ENCODE data around the gene SLC27A4. TPM values are rescaled to one million over a fixed set of nuclear protein-coding genes. Genes with fewer than 3 reads are reported as not detected.

SLC27A4 gene
- total and polyA plus RNA-seq, 5 experiments from 2014 or later, result 5.0 to 13.5 (median 7.0) TPM

DNA sequence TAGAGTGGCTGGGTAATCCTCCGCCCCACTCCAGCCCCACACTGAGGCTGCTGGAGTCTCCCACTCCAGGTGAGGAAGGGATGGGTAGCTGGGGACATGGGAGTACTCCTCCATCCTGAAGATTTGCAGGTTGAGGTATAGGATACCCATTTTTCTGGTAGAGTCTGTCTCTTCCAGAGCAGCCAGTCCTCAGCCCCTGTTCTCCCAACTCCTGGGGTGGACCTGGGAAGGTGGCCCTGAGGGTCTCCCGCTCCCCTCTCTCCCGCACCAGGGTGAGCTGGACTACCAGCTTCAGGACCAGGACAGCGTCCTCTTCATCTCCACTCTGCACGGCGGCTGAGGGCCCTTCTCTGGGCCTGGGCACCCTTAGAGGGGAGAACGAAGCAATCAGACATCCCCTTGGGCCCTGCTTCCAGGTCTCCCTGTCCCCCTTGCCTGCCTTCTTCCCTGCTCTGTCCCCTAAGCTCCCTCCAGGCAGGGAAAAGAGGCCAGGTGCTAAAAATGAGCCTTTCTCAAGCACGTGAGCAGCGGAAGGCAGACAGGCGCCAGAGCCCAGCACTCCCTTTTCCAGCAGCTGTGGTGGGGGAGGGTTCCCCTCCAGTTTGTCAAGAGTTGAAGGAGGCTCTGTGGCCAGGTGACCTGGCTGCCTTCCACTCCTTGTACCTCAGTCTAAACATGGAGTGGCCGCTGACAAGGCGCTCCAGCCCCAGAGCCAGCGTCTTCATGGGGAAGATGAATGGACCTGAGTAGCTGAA, 49.2 kb downstream of the SLC27A4 start:
- peaks cover 0 to 65% (median 24%) of the 10 kb centered on the region in 3 donors for H3K36me3 Mint-ChIP-seq
- H3K27ac Mint-ChIP-seq, result no peak overlapping the region
- H3K27me3 Mint-ChIP-seq, result no peaks in the 10 kb centered on the region
- no peak for DNase-seq
- no peak overlapping the region for H3K4me3 Mint-ChIP-seq
- POLR2A ChIA-PET, result no interaction called here
- H3K4me1 Mint-ChIP-seq, result peaks cover 0 to 6% (median 0%) of the 10 kb centered on the region in 4 donors
- ATAC-seq, result no peak
- no peaks in the 10 kb centered on the region for H3K9me3 Mint-ChIP-seq

DNA sequence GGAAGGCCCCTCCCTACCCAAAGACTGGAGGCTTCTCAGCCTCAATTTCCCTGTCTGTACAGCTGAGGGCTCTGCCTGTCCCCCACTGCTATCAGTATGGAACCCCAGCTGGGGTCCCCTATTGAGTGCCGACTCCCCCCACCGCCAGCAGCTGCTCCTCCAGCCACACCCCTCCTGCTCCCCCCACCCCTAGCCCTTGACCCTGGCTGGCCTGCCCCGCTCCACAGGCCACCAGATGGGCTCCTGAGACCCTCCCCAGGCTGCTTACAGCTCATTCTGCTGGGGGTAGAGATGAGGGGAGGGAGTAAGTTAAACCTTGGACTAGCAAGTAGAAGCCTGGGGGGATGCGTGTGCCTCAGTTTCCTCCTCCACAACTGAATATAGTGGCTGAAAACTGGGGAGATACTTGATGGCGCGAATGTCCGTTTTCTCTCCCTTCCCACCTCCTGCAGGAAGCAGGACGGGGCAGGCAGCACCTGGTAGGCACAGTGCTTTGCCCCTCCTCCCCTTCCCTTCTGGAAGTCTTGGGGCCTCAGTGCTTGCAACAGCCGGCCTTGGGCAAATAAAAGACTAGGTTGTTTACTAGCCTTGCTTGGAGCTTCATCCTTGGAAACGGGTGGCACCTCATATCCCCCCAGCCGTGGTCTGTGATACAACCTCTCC, 50.0 kb downstream of the SLC27A4 start:
- H3K4me3 Mint-ChIP-seq, result no peak overlapping the region
- no peak overlapping the region for H3K27ac Mint-ChIP-seq
- ATAC-seq (no peak), DNase-seq (no peak)
- H3K27me3 Mint-ChIP-seq, result no peaks in the 10 kb centered on the region
- H3K9me3 Mint-ChIP-seq, result no peaks in the 10 kb centered on the region
- POLR2A ChIA-PET, result interaction anchor here (0.9 kb wide), 1 partner anchor 19 kb away, joined by 3 read pairs; the partner anchor contains the start of gene URM1
- peaks cover 0 to 3% (median 0%) of the 10 kb centered on the region in 4 donors for H3K4me1 Mint-ChIP-seq
- H3K36me3 Mint-ChIP-seq, result peaks cover 0 to 58% (median 19%) of the 10 kb centered on the region in 3 donors

DNA sequence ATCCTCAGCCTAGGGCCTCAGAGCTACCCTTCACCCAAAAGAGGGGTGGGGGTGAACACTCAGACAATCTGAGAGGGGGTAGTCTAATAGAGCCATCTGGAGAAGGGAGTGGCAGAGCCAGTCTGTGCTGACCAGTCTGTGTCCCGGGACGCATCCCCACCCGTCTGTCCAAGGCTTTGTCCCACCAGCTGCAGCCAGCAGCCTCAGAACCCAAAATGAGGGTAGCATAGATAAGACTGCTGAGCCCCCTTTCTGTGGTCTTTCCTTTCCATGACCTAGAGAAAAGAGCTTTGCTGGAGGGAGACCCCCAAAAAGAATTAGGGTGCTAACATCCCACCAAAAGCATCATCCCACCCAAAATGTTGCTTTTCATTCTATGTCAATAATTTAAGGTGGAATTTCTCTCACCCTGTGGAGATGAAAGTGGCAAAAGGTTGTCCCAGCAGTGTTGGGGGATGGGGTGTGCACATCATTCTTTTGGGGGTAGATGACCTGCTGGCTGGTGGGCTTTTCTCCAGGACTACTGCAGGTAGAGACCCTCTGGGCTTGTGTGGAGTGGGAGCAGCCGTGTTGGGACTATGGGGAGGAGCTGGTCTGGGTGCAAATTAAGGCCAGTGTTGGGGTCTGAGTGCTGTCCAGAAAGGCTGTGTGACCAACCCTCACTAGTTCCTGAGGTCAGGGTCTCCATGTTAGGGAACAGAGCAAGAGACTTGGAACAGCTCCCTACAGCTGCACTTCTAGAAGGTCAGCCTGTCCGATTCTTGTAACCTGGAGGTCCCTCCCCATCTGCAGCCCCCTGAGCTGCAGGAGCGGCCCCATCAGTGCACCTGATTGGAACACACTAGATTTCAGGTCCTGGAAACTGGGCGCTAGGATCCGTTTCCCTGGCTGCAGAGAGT, 50.7 kb downstream of the SLC27A4 start:
- no peak for ATAC-seq
- POLR2A ChIA-PET, result interaction anchor here (0.6 to 0.9 kb wide), 2 partner anchors 20 to 1661 kb away, joined by 3 to 4 read pairs; partner anchors contain the start of gene URM1
- no peak for DNase-seq
- Mint-ChIP-seq H3K4me3 (no peak overlapping the region), H3K4me1 (peaks cover 0 to 2% (median 0%) of the 10 kb centered on the region in 4 donors), H3K9me3 (no peaks in the 10 kb centered on the region), H3K36me3 (peaks cover 0 to 56% (median 18%) of the 10 kb centered on the region in 3 donors), H3K27ac (no peak overlapping the region), H3K27me3 (no peaks in the 10 kb centered on the region)

DNA sequence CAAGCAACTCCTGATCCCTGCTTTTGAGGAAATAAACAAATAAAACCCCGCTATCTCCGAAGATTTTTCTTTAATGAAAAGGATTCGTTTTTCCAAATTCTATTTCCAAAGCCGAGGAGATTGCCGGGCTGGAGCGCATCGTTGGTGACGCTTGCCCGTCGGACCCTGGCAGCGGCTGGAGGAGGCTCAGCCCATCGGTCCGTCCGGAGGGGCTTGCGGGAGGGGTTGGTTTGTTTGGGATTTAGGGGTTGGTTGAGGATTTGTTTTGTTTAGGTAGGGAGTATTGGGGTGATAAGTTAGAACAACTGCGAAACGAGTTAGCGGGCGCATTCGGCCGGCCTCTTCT, 51.6 kb downstream of the SLC27A4 start:
- Mint-ChIP-seq H3K36me3 (peaks cover 0 to 51% (median 18%) of the 10 kb centered on the region in 3 donors), H3K27ac (no peak overlapping the region), H3K27me3 (peaks cover 0 to 4% (median 0%) of the 10 kb centered on the region in 5 donors), H3K4me3 (no peak overlapping the region), H3K9me3 (no peaks in the 10 kb centered on the region), H3K4me1 (peaks cover 0 to 4% (median 2%) of the 10 kb centered on the region in 4 donors)
- no peak for ATAC-seq
- DNase-seq, result no peak
- POLR2A ChIA-PET, result no interaction called here

DNA sequence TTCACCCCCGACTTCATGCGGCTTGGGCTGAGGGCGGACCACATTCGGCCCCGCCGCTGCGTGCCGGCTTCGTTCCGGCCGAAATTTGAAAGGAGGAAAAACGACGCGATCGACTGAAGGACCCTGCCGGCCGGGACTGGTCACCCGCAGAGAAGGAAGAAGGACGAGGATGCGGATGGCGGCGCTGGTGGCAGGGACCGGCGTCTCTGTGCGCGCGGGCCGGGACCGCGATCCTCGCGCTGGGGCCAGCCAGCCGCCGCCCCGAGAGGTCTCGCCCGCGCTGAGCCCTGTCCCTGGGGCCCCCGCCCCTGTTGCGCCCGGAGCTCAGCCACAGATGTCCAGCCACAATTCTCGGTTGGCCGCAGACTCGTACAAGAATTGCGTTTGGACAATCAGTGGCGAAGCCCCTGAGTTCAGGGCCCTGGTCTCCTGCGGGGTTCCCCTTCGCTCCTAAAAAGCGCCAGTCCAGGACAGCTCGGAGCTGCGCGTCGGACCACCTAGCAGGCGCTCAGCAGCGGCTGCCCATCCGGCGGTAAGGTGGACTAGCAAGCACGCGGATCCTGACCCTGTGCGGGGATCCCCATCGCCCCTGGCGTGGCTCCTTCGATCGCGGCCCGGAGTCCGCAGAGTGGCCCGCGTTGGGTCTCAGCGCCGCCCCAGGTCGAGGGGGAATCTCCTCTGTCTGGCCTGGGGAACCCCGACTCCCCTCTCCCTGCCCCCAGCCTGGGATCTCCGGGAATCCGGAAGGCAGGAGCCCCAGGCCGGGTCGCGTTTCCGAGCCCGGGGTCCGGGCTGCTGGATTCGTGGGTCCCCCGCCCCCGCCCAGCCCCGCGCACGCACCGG, 52.2 kb downstream of the SLC27A4 start:
- no peak overlapping the region for H3K4me3 Mint-ChIP-seq
- peaks cover 0 to 6% (median 0%) of the 10 kb centered on the region in 5 donors for H3K27me3 Mint-ChIP-seq
- H3K9me3 Mint-ChIP-seq, result no peaks in the 10 kb centered on the region
- peaks cover 0 to 6% (median 5%) of the 10 kb centered on the region in 4 donors for H3K4me1 Mint-ChIP-seq
- H3K27ac Mint-ChIP-seq, result no peak overlapping the region
- DNase-seq, result no peak
- POLR2A ChIA-PET, result no interaction called here
- H3K36me3 Mint-ChIP-seq, result peaks cover 0 to 49% (median 16%) of the 10 kb centered on the region in 3 donors
- no peak for ATAC-seq

DNA sequence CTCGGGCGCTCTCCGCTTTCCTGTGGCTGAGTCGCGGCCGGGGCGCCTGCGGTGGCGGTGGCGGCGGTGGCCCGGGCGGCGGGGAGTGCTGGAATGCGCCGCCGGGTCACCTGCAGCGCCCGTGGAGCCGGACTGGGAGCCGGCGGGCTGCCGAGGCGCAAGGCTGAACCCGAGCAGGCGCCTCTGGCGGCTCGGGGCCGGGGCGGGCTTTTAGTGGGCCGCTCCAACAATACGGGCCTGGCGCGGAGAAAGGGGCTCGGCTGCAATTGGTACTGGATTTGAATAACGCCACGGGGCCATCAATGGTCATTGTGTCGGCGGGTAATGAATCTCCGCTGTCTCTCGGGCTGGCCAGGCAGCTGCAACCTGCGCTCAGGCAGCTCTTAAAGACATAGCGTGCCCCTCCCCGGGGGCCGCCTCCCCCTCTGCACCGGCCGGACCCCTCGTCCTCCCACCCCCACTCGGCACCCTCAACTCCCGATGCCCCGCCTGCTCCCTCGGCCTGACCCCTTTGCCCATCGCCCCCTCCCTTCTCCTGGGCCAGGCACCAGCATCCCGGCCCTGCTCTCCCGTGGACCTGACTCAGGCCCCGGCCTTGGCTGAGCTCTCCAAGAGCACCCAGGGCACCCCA, 52.9 kb downstream of the SLC27A4 start:
- Mint-ChIP-seq H3K27me3 (peaks cover 0 to 6% (median 0%) of the 10 kb centered on the region in 5 donors), H3K36me3 (peaks cover 0 to 41% (median 14%) of the 10 kb centered on the region in 3 donors), H3K9me3 (no peaks in the 10 kb centered on the region), H3K27ac (peak overlapping the region in 1 of 10 donors; percentile 34), H3K4me1 (peaks cover 0 to 6% (median 5%) of the 10 kb centered on the region in 4 donors), H3K4me3 (no peak overlapping the region)
- no peak for DNase-seq
- no peak for ATAC-seq
- POLR2A ChIA-PET, result no interaction called here

DNA sequence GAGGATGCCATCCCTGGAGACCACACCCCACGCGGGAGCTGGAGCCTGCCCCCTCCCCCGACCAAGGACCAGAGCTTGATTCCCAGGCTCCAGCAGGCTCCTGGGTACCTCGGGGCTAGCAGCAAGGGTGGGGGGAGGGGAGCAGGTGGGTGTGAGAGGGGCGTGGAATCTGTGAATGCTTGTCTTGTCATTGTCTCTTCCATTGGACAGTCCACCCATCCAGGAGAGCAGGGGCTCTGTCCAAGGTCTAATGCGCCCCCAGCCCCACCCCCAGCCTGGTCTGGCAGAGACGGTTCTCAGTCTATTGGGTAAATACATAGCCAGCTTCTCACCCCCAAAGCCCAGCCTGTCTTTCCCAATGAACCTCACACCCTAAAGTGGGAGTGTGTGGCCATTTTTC, 53.6 kb downstream of the SLC27A4 start:
- ATAC-seq (no peak), DNase-seq (no peak)
- POLR2A ChIA-PET, result interaction anchor here (0.6 kb wide), 1 partner anchor 13 kb away, joined by 4 read pairs; no protein-coding TSS in a partner anchor
- Mint-ChIP-seq H3K4me3 (no peak overlapping the region), H3K4me1 (peaks cover 0 to 6% (median 5%) of the 10 kb centered on the region in 4 donors), H3K27me3 (peaks cover 0 to 6% (median 0%) of the 10 kb centered on the region in 5 donors), H3K9me3 (no peaks in the 10 kb centered on the region), H3K27ac (peak overlapping the region in 1 of 10 donors; percentile 23), H3K36me3 (peaks cover 0 to 38% (median 14%) of the 10 kb centered on the region in 3 donors)

DNA sequence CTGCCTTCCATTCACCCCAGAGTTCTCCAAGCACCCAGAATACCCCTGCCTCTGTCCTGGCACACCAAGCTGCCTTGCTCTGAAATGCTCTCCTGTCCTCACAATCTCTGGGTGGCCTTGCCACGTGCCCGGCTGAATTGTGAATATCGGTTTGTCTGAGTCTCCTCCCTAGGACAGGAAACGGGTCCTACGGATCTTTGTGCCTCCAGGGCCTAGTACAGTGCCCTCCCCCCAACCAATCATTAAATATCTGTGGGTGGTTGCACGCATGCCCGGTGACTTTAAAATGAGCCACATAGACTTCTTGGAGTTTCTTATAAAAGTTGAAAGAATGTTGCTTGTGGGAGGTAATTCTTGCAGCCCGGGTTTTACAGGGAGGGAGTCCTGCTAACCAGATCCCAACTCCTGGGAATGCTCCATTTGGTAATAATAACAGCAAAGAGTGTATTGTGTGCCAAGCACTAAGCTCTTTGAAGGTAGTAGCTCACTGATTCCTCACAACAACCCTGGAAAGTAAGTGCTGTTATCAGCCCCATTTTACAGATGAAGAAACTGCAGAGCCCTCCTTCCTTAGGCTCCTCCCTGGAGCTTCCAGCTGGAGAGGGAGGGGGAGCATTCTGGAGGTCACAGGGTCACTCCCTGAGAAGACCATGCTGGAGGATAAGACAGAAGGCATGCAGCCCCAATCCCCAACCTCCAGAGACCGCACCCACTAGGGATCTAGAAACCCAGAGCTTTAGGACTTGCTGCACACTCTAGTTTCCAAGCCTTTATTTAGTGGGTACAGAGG, 54.2 kb downstream of the SLC27A4 start:
- H3K27ac Mint-ChIP-seq, result peak overlapping the region in 2 of 10 donors; percentile 23 to 45
- POLR2A ChIA-PET, result interaction anchor here (0.6 kb wide), 1 partner anchor 14 kb away, joined by 4 read pairs; no protein-coding TSS in a partner anchor
- H3K9me3 Mint-ChIP-seq, result no peaks in the 10 kb centered on the region
- DNase-seq (no peak), ATAC-seq (no peak)
- H3K36me3 Mint-ChIP-seq, result peaks cover 0 to 32% (median 14%) of the 10 kb centered on the region in 3 donors
- no peak overlapping the region for H3K4me3 Mint-ChIP-seq
- peaks cover 0 to 6% (median 5%) of the 10 kb centered on the region in 4 donors for H3K4me1 Mint-ChIP-seq
- H3K27me3 Mint-ChIP-seq, result peaks cover 0 to 6% (median 1%) of the 10 kb centered on the region in 5 donors

DNA sequence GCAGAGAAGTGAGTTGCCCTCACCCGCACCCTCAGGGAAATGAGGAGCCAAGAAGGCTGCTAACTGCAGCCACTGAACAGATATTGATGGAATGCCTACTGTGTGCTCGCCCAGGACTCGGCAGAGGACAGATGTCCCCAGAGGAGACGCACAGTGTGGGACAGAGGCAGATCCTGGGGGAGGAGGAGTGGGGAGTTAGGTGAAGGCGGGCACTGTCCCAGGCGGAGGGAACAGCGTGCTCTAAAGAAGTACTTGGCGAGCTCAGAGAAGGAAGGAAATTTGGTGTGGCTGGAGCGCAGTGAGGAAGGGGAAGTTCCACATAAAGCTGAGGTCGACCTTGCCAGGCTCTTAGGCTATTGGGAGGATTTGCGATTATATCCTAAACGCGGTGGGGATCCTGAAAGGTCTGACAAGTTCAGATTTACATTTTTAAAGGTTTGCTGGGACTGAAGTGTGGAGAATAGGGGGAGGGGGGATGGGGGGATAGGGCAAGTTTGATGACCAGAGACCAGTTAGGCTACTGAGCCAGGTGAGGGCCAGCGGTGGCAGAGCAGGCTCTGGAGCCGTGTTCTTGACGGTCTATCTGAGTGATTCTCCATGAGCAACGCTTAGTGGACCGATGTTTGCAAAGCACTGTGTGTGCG, 56.8 kb downstream of the SLC27A4 start:
- no peaks in the 10 kb centered on the region for H3K9me3 Mint-ChIP-seq
- ATAC-seq (no peak), DNase-seq (no peak)
- POLR2A ChIA-PET, result no interaction called here
- H3K36me3 Mint-ChIP-seq, result peaks cover 0 to 14% (median 2%) of the 10 kb centered on the region in 3 donors
- peaks cover 0 to 6% (median 5%) of the 10 kb centered on the region in 4 donors for H3K4me1 Mint-ChIP-seq
- no peak overlapping the region for H3K27ac Mint-ChIP-seq
- peak overlapping the region in 1 of 10 donors; percentile 25 for H3K4me3 Mint-ChIP-seq
- peaks cover 0 to 6% (median 3%) of the 10 kb centered on the region in 5 donors for H3K27me3 Mint-ChIP-seq

DNA sequence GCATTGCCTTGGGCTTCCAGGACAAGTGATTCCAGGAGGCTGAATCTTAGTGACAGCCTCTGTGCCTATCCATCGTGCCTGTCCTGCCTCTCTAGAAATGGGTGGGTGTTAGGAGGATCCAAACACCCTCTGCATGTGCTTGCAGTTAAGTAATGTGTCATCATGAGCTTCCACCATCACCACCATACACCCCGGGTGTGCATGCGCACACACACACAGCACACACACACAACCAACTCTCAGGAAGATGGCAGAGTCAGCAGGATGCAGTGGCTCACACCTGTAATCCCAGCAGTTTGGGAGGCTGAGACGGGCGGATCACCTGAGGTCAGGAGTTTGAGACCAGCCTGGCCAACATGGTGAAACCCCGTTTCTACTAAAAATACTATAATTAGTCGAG, 57.5 kb downstream of the SLC27A4 start:
- H3K27ac Mint-ChIP-seq, result peak overlapping the region in 1 of 10 donors; percentile 5
- H3K9me3 Mint-ChIP-seq, result no peaks in the 10 kb centered on the region
- no peak overlapping the region for H3K4me3 Mint-ChIP-seq
- peaks cover 0 to 8% (median 3%) of the 10 kb centered on the region in 5 donors for H3K27me3 Mint-ChIP-seq
- H3K4me1 Mint-ChIP-seq, result peaks cover 0 to 6% (median 5%) of the 10 kb centered on the region in 4 donors
- DNase-seq (no peak), ATAC-seq (no peak)
- POLR2A ChIA-PET, result interaction anchor here (0.6 kb wide), 1 partner anchor 594 kb away, joined by 3 read pairs; no protein-coding TSS in a partner anchor
- H3K36me3 Mint-ChIP-seq, result peaks cover 0 to 13% (median 0%) of the 10 kb centered on the region in 3 donors
